Adrenal gland (tissue), 5 donors: Measurements from ENCODE around the gene PSMA8.

ENCODE experiments used
- POLR2A ChIP-seq, 2 donors: fragments of 450-650 bp; IDR thresholded peaks; one replicate each; pipeline ENCODE4 v1.6.1; 2017; ENCODE audit warnings: antibody characterized with exemption in 2 of 2, mild to moderate bottlenecking in 2 of 2, moderate library complexity in 1 of 2
- TF ChIP-seq, protein P1 (sequence below), 6 experiments: fragments of 450-650 bp in 4 of 6; fragments of 200-600 bp in 2 of 6; sonication (generic) in 1 of 6; IDR thresholded peaks; 1 replicate in 5 of 6; 2 replicates in 1 of 6; pipeline versions ENCODE4 v1.5.1 to v1.8.0; 2016 to 2021; ENCODE audit warnings: antibody characterized with exemption in 6 of 6, mild to moderate bottlenecking in 2 of 6, moderate library complexity in 1 of 6
- donor health status: DM: no; HTN: no; CAD: no.

- TF ChIP-seq, protein P1, sequence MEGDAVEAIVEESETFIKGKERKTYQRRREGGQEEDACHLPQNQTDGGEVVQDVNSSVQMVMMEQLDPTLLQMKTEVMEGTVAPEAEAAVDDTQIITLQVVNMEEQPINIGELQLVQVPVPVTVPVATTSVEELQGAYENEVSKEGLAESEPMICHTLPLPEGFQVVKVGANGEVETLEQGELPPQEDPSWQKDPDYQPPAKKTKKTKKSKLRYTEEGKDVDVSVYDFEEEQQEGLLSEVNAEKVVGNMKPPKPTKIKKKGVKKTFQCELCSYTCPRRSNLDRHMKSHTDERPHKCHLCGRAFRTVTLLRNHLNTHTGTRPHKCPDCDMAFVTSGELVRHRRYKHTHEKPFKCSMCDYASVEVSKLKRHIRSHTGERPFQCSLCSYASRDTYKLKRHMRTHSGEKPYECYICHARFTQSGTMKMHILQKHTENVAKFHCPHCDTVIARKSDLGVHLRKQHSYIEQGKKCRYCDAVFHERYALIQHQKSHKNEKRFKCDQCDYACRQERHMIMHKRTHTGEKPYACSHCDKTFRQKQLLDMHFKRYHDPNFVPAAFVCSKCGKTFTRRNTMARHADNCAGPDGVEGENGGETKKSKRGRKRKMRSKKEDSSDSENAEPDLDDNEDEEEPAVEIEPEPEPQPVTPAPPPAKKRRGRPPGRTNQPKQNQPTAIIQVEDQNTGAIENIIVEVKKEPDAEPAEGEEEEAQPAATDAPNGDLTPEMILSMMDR (IDR thresholded peaks at IDR 0.05): no peak
- peak in 1 of 2 donors; percentile 7 for TF ChIP-seq POLR2A (IDR thresholded peaks at IDR 0.05)
These were observed 42.5 kb upstream of the PSMA8 start for GRCh38 chr18:26091047-26091630.
